ENCODE data around the gene SMYD1.

The SMYD1 gene

DNA sequence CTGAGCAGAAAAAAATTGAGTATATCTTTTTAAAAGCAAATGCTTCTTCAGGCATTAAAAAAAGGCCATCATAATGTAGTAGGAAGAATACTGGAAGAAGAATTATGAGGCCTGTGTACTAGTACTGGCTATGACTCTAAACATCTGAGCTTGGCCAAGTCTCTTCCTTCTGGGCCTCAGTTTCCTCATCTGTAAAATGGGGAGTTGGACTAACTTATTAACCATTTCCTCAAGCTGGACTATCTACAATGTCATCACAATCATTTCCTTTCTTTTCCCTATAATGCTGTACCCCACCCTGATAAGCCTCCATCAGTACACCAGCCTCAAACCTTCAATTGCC lies 30.9 kb downstream of the SMYD1 start:
- Histone ChIP-seq H3K27me3 (ENCODE audit: insufficient read depth, low read length) (no peaks in the 10 kb centered on the region), H4K91ac (ENCODE audit: low read depth, low read length) (no peak overlapping the region), H2BK12ac (ENCODE audit: low read length) (no peak overlapping the region), H3K9ac (ENCODE audit: low read length) (no peak overlapping the region), H3K9me3 (ENCODE audit: insufficient read depth, low read depth, low read length) (no peaks in the 10 kb centered on the region), H2AK5ac (ENCODE audit: low read length) (no peak overlapping the region), H3K36me3 (ENCODE audit: control insufficient read depth in 1 of 2, insufficient read depth in 2 of 2, low read length in 2 of 2) (peaks cover 0 to 2% of the 10 kb centered on the region in 2 experiments), H3K23ac (ENCODE audit: low read length) (no peak overlapping the region), H3K27ac (ENCODE audit: low read depth, low read length) (no peak overlapping the region), H3K4me1 (ENCODE audit: control insufficient read depth in 1 of 2, insufficient read depth in 2 of 2, low read length in 2 of 2) (no peaks in the 10 kb centered on the region), H4K8ac (ENCODE audit: low read depth, low read length) (no peak overlapping the region), H2BK120ac (ENCODE audit: insufficient read depth, low read length, poor library complexity) (no peak overlapping the region), H2AFZ (ENCODE audit: insufficient read depth, low read length, poor library complexity) (no peak overlapping the region), H3K4me2 (ENCODE audit: low read length) (no peak overlapping the region), H3K79me2 (ENCODE audit: control insufficient read depth, insufficient read depth, low read length, poor library complexity) (no peaks in the 10 kb centered on the region), H3K79me1 (ENCODE audit: low read length) (no peaks in the 10 kb centered on the region), H3K18ac (ENCODE audit: low read length) (no peak overlapping the region), H3K4ac (ENCODE audit: low read depth, low read length) (no peak overlapping the region), H2BK5ac (ENCODE audit: low read depth, low read length, poor library complexity) (no peak overlapping the region), H3K4me3 (ENCODE audit: low read depth, low read length) (no peak overlapping the region), H3K14ac (ENCODE audit: low read length) (no peak overlapping the region), H4K12ac (ENCODE audit: low read depth, low read length) (no peak overlapping the region)
- no peak for DNase-seq

DNA sequence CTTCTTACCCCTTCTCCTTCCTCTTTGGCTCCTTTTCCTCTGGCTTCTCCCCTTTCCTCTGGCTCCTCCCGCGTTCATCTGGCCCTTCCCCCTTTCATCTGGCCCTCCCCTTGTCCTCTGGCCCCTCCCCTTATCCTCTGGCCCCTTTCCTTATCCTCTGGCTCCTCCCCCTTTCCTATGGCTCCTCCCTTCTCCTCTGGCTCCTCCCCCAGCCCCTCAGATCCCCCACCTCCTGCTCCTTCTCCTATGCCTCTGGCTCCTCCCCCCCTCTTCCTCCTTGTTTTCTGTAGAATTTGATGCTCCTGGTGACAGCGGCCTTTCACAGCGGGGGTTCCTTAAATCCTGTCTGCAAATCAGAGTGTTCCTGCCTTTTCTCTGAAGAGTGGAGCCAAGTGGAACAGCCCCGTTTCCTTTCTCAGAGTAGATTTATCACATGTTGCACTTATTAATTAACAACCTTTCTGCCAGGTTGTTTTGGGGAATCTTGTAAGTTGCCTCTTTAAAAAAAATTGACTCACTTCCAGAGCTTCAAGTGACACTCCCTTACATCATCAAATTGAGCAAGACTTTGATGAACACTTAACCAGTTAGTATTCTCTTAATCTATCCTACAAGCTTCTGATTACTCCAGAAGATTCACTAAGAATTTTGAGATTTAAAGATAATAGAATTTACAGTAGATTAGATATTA lies 32.3 kb downstream of the SMYD1 start:
- no CpG with 5 or more reads among the region's 5 CpGs for WGBS (ENCODE audit: extremely low coverage, insufficient coverage, insufficient read length)
- H3K23ac ChIP-seq (ENCODE audit: low read length), result no peak overlapping the region
- H3K4me3 ChIP-seq (ENCODE audit: low read depth, low read length), result peak overlapping the region; percentile 6
- no peaks in the 10 kb centered on the region for H3K79me2 ChIP-seq (ENCODE audit: control insufficient read depth, insufficient read depth, low read length, poor library complexity)
- no peaks in the 10 kb centered on the region for H3K9me3 ChIP-seq (ENCODE audit: insufficient read depth, low read depth, low read length)
- no peak overlapping the region for H4K8ac ChIP-seq (ENCODE audit: low read depth, low read length)
- H4K91ac ChIP-seq (ENCODE audit: low read depth, low read length), result no peak overlapping the region
- no peak overlapping the region for H2BK5ac ChIP-seq (ENCODE audit: low read depth, low read length, poor library complexity)
- DNase-seq, result peak in 1 of 2 donors; percentile 23
- H3K4me1 ChIP-seq (ENCODE audit: control insufficient read depth in 1 of 2, insufficient read depth in 2 of 2, low read length in 2 of 2), result no peaks in the 10 kb centered on the region
- H3K4ac ChIP-seq (ENCODE audit: low read depth, low read length), result no peak overlapping the region
- H3K18ac ChIP-seq (ENCODE audit: low read length), result no peak overlapping the region
- H3K36me3 ChIP-seq (ENCODE audit: control insufficient read depth in 1 of 2, insufficient read depth in 2 of 2, low read length in 2 of 2), result peaks cover 0 to 2% of the 10 kb centered on the region in 2 experiments
- no peak overlapping the region for H2BK120ac ChIP-seq (ENCODE audit: insufficient read depth, low read length, poor library complexity)
- H3K79me1 ChIP-seq (ENCODE audit: low read length), result no peaks in the 10 kb centered on the region
- no peak overlapping the region for H2AFZ ChIP-seq (ENCODE audit: insufficient read depth, low read length, poor library complexity)
- H3K14ac ChIP-seq (ENCODE audit: low read length), result no peak overlapping the region
- no peak overlapping the region for H2BK12ac ChIP-seq (ENCODE audit: low read length)
- H3K4me2 ChIP-seq (ENCODE audit: low read length), result no peak overlapping the region
- no peak overlapping the region for H4K12ac ChIP-seq (ENCODE audit: low read depth, low read length)
- H3K9ac ChIP-seq (ENCODE audit: low read length), result no peak overlapping the region
- H3K27ac ChIP-seq (ENCODE audit: low read depth, low read length), result no peak overlapping the region
- no peak overlapping the region for H2AK5ac ChIP-seq (ENCODE audit: low read length)
- H3K27me3 ChIP-seq (ENCODE audit: insufficient read depth, low read length), result no peaks in the 10 kb centered on the region

GRCh38 chr2:88100489-88100858 lies 32.8 kb downstream of the SMYD1 start:
- H3K36me3 ChIP-seq (ENCODE audit: control insufficient read depth in 1 of 2, insufficient read depth in 2 of 2, low read length in 2 of 2), result peaks cover 0 to under 1% of the 10 kb centered on the region in 2 experiments
- no peak overlapping the region for H4K8ac ChIP-seq (ENCODE audit: low read depth, low read length)
- no peak overlapping the region for H2AFZ ChIP-seq (ENCODE audit: insufficient read depth, low read length, poor library complexity)
- no peak overlapping the region for H2BK120ac ChIP-seq (ENCODE audit: insufficient read depth, low read length, poor library complexity)
- H3K4ac ChIP-seq (ENCODE audit: low read depth, low read length), result no peak overlapping the region
- no peaks in the 10 kb centered on the region for H3K79me1 ChIP-seq (ENCODE audit: low read length)
- no peaks in the 10 kb centered on the region for H3K79me2 ChIP-seq (ENCODE audit: control insufficient read depth, insufficient read depth, low read length, poor library complexity)
- H3K4me3 ChIP-seq (ENCODE audit: low read depth, low read length), result no peak overlapping the region
- H3K14ac ChIP-seq (ENCODE audit: low read length), result no peak overlapping the region
- H3K4me1 ChIP-seq (ENCODE audit: control insufficient read depth in 1 of 2, insufficient read depth in 2 of 2, low read length in 2 of 2), result no peaks in the 10 kb centered on the region
- H4K91ac ChIP-seq (ENCODE audit: low read depth, low read length), result no peak overlapping the region
- no peaks in the 10 kb centered on the region for H3K27me3 ChIP-seq (ENCODE audit: insufficient read depth, low read length)
- H4K12ac ChIP-seq (ENCODE audit: low read depth, low read length), result no peak overlapping the region
- no peak overlapping the region for H2BK12ac ChIP-seq (ENCODE audit: low read length)
- no peak overlapping the region for H3K9ac ChIP-seq (ENCODE audit: low read length)
- no peak overlapping the region for H3K27ac ChIP-seq (ENCODE audit: low read depth, low read length)
- H3K18ac ChIP-seq (ENCODE audit: low read length), result no peak overlapping the region
- no peak overlapping the region for H3K23ac ChIP-seq (ENCODE audit: low read length)
- no peak overlapping the region for H2AK5ac ChIP-seq (ENCODE audit: low read length)
- H3K4me2 ChIP-seq (ENCODE audit: low read length), result no peak overlapping the region
- no peak for DNase-seq
- no CpG with 5 or more reads among the region's 3 CpGs for WGBS (ENCODE audit: extremely low coverage, insufficient coverage, insufficient read length)
- H3K9me3 ChIP-seq (ENCODE audit: insufficient read depth, low read depth, low read length), result no peaks in the 10 kb centered on the region
- H2BK5ac ChIP-seq (ENCODE audit: low read depth, low read length, poor library complexity), result no peak overlapping the region

GRCh38 chr2:88108796-88109195 lies 41.2 kb downstream of the SMYD1 start:
- Histone ChIP-seq H3K23ac (ENCODE audit: low read length) (no peak overlapping the region), H2BK12ac (ENCODE audit: low read length) (no peak overlapping the region), H3K9me3 (ENCODE audit: insufficient read depth, low read depth, low read length) (peaks cover 3% of the 10 kb centered on the region), H4K91ac (ENCODE audit: low read depth, low read length) (no peak overlapping the region), H3K4ac (ENCODE audit: low read depth, low read length) (no peak overlapping the region), H3K4me1 (ENCODE audit: control insufficient read depth in 1 of 2, insufficient read depth in 2 of 2, low read length in 2 of 2) (no peaks in the 10 kb centered on the region), H4K12ac (ENCODE audit: low read depth, low read length) (no peak overlapping the region), H3K4me2 (ENCODE audit: low read length) (no peak overlapping the region), H4K8ac (ENCODE audit: low read depth, low read length) (no peak overlapping the region), H3K27me3 (ENCODE audit: insufficient read depth, low read length) (no peaks in the 10 kb centered on the region), H3K27ac (ENCODE audit: low read depth, low read length) (no peak overlapping the region), H3K14ac (ENCODE audit: low read length) (no peak overlapping the region), H2AK5ac (ENCODE audit: low read length) (no peak overlapping the region), H2AFZ (ENCODE audit: insufficient read depth, low read length, poor library complexity) (no peak overlapping the region), H2BK120ac (ENCODE audit: insufficient read depth, low read length, poor library complexity) (no peak overlapping the region), H3K36me3 (ENCODE audit: control insufficient read depth in 1 of 2, insufficient read depth in 2 of 2, low read length in 2 of 2) (peaks cover 5 to 7% of the 10 kb centered on the region in 2 experiments), H3K79me2 (ENCODE audit: control insufficient read depth, insufficient read depth, low read length, poor library complexity) (peaks cover 1% of the 10 kb centered on the region), H3K9ac (ENCODE audit: low read length) (no peak overlapping the region), H3K4me3 (ENCODE audit: low read depth, low read length) (no peak overlapping the region), H3K79me1 (ENCODE audit: low read length) (no peaks in the 10 kb centered on the region), H3K18ac (ENCODE audit: low read length) (no peak overlapping the region), H2BK5ac (ENCODE audit: low read depth, low read length, poor library complexity) (no peak overlapping the region)
- no CpG with 5 or more reads among the region's 4 CpGs for WGBS (ENCODE audit: extremely low coverage, insufficient coverage, insufficient read length)
- DNase-seq, result no peak
